ENCODE results near the gene MCM8.

- TF ChIP-seq EZH2phosphoT487 (IDR thresholded peaks at IDR 0.05; ENCODE audit: insufficient read depth, low read depth) (no peak), EZH2 (IDR thresholded peaks at IDR 0.05; ENCODE audit: insufficient read depth, poor library complexity, severe bottlenecking) (no peak)
These were observed 30.5 kb downstream of the MCM8 start for GRCh38 chr20:5980720-5981538.

Data from GM23248 (cell line).